Natural killer cell treated with Interleukin-12 subunit alpha and Interleukin-12 subunit beta and Interleukin-15 and Interleukin-18, amount 100 ng/mL, for 72 hours (primary cell): ENCODE data around the gene POU4F2. TPM values are rescaled to one million over a fixed set of nuclear protein-coding genes. Genes with fewer than 3 reads are reported as not detected.

Source experiments
- ATAC-seq, 2 donors: fragments of 150-1000 bp; cut with Tn5 transposase in 1 of 2; sonication (Bioruptor Pico), chemical (Tn5 transposase) in 1 of 2; 2 replicates each; pipeline ENCODE4 v1.10.0; 2021
- DNase-seq: peaks from one replicate; pipeline ENCODE4 v3.0.0; 2022; ENCODE audit warnings: low spot score
- H3K27ac Mint-ChIP-seq, 2 donors: 1 replicate in 1 of 2; 2 replicates in 1 of 2; pipeline ENCODE4 v1.8.0; 2022; ENCODE audit warnings: mixed read lengths in 2 of 2, mild to moderate bottlenecking in 1 of 2, moderate library complexity in 1 of 2
- H3K27me3 Mint-ChIP-seq, 2 donors: 1 replicate in 1 of 2; 2 replicates in 1 of 2; pipeline ENCODE4 v1.8.0; 2022; ENCODE audit warnings: mixed read lengths in 2 of 2
- H3K36me3 Mint-ChIP-seq: one replicate; pipeline ENCODE4 v1.8.0; 2022; ENCODE audit warnings: mixed read lengths
- H3K4me1 Mint-ChIP-seq, 2 donors: 1 replicate in 1 of 2; 2 replicates in 1 of 2; pipeline ENCODE4 v1.8.0; 2022; ENCODE audit warnings: low read depth in 2 of 2, mixed read lengths in 2 of 2, mild to moderate bottlenecking in 1 of 2
- H3K4me3 Mint-ChIP-seq: one replicate; pipeline ENCODE4 v1.8.0; 2022; ENCODE audit warnings: mixed read lengths
- H3K9me3 Mint-ChIP-seq: 2 replicates; pipeline ENCODE4 v1.8.0; 2022; ENCODE audit warnings: mixed read lengths
- total RNA-seq, 2 donors: library from RNA; stranded (reverse); gene quantifications; one replicate each; pipeline ENCODE4 v1.2.3, GENCODE V29; 2022

Gene POU4F2, protein sequence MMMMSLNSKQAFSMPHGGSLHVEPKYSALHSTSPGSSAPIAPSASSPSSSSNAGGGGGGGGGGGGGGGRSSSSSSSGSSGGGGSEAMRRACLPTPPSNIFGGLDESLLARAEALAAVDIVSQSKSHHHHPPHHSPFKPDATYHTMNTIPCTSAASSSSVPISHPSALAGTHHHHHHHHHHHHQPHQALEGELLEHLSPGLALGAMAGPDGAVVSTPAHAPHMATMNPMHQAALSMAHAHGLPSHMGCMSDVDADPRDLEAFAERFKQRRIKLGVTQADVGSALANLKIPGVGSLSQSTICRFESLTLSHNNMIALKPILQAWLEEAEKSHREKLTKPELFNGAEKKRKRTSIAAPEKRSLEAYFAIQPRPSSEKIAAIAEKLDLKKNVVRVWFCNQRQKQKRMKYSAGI
- not detected for total RNA-seq

DNA sequence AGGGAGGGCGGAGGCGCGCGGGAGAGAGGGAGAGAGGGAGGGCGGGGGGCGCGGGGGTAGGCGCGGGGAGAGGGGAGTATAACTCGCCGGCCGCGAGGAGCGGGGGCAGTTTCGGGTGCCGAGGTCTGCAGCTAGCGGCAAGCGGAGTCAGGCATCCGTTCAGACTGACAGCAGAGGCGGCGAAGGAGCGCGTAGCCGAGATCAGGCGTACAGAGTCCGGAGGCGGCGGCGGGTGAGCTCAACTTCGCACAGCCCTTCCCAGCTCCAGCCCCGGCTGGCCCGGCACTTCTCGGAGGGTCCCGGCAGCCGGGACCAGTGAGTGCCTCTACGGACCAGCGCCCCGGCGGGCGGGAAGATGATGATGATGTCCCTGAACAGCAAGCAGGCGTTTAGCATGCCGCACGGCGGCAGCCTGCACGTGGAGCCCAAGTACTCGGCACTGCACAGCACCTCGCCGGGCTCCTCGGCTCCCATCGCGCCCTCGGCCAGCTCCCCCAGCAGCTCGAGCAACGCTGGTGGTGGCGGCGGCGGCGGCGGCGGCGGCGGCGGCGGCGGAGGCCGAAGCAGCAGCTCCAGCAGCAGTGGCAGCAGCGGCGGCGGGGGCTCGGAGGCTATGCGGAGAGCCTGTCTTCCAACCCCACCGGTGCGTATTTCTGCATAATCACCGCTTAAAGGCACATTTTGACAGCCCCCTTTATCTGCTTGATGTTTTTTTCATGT lies at the start of gene POU4F2:
Gene POU4F2, plus strand, starts transcription at position 108 of the 720 bp plus-strand sequence. Its CDS starts 248 bp downstream, at position 356.
- DNase-seq (peak; percentile 60), ATAC-seq (peak; percentile 40 to 58)
- H3K9me3 Mint-ChIP-seq: no peaks in the 10 kb centered on the region
- peaks cover 6% of the 10 kb centered on the region for H3K36me3 Mint-ChIP-seq
- H3K4me3 Mint-ChIP-seq: peak within 1 kb of the TSS; percentile 47
- peaks cover 10 to 12% of the 10 kb centered on the region in 2 donors for H3K4me1 Mint-ChIP-seq
- no peak within 1 kb of the TSS for H3K27ac Mint-ChIP-seq
- peaks cover 51 to 88% of the 10 kb centered on the region in 2 donors for H3K27me3 Mint-ChIP-seq

DNA sequence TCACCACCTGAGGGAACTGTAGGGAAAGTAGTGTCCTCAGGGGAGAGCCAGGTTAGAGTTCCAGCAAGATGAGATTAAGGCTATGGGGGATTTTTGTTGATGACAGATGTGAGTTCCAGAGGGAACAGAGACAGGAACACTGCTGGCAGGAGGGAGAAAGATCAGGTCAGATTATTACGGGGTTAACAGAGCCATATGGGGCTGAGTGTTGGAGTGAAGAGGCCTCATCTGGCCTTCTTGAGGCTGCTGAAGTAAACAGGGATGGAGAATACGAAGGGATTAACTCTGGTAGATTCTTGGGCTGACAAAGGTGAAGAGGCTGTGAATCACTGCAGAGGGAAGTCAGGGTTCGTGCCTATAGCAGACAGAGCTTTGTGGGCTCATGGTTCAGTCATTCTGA lies 47.9 kb upstream of the POU4F2 start:
- Mint-ChIP-seq H3K4me1 (no peaks in the 10 kb centered on the region), H3K36me3 (peaks cover 4% of the 10 kb centered on the region), H3K4me3 (no peak overlapping the region), H3K9me3 (peaks cover 16% of the 10 kb centered on the region), H3K27me3 (peaks cover 7 to 22% of the 10 kb centered on the region in 2 donors), H3K27ac (no peak overlapping the region)
- DNase-seq (no peak), ATAC-seq (no peak)

DNA sequence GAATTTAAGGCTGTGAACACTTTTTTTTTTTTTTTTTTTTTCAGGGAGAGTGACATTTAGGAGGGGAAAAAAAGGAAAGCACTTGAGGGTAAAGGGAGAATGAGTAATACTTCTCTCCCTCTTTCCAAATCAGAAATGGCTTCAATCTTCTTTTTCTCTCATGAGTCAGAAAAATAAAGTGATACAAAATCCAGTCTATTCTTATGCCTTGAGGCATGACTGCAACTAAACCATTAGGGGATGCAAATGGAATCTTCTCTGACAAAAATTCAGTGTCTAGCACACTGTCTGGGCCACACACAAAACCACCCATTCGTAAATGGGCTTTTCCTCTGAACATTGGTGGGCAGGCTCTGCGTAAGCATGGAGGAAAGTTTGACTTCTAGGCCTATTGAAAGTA lies 46.7 kb upstream of the POU4F2 start:
- no peak overlapping the region for H3K27ac Mint-ChIP-seq
- H3K9me3 Mint-ChIP-seq: peaks cover 13% of the 10 kb centered on the region
- DNase-seq (no peak), ATAC-seq (no peak)
- H3K4me1 Mint-ChIP-seq: no peaks in the 10 kb centered on the region
- H3K36me3 Mint-ChIP-seq: peaks cover 4% of the 10 kb centered on the region
- peaks cover 2 to 15% of the 10 kb centered on the region in 2 donors for H3K27me3 Mint-ChIP-seq
- H3K4me3 Mint-ChIP-seq: no peak overlapping the region

DNA sequence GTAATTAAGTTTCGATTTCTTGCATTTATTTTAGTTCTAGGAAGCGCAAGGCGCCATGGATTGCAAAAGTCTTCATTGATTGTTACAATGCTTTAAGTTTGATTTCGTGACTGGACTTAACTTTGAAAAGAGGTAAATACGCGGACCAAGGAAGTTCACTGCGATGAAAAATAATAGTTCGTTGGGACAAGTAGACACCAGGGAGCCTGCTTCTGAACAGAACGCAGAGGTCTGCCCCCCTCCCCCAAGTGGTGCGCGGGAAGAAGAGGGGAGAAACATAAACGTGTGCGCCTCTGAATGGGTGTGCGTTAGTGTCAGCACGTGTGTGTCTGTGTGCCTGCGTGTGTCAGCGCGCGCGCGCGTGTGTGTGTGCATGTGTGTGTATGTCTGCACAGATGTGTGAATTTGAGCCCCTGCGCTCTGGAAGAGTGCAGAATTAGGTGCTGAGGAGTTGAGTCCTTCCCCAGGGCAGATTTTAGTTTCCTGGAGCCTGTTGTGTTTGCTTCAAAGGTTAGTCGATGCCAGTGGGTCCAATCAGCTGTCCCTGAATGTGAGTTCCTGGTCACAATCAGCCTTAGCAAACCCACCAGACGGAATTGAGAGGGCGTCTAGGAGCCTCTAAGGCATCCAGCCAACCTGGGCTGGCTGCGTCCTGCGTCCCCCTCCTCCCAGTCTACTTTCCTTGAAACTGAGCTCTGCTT lies 5.8 kb upstream of the POU4F2 start:
- Mint-ChIP-seq H3K36me3 (peaks cover 10% of the 10 kb centered on the region), H3K9me3 (peaks cover 4% of the 10 kb centered on the region), H3K4me1 (peaks cover 5 to 7% of the 10 kb centered on the region in 2 donors), H3K4me3 (no peak overlapping the region), H3K27ac (no peak overlapping the region), H3K27me3 (peaks cover 64 to 79% of the 10 kb centered on the region in 2 donors)
- no peak for ATAC-seq
- no peak for DNase-seq

DNA sequence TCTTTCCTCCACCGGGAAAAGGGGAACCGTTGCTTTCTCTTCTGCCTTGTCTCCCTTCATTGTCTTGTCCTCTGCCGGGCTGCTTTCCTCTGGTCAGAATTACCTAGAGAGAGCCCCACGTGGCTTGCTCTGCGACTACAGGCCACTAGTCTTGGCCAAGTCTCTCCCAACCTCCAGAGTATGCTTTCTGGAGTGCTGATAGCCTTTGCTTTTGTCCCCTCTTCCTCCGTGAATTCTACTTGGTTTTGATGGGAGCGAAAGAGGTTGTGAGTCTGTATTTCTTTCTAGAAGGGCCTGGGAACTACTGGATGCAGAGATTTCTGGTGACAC lies 5.3 kb upstream of the POU4F2 start:
- ATAC-seq (no peak), DNase-seq (no peak)
- H3K4me1 Mint-ChIP-seq: peaks cover 5 to 7% of the 10 kb centered on the region in 2 donors
- peaks cover 10% of the 10 kb centered on the region for H3K36me3 Mint-ChIP-seq
- H3K27ac Mint-ChIP-seq: no peak overlapping the region
- no peak overlapping the region for H3K4me3 Mint-ChIP-seq
- H3K27me3 Mint-ChIP-seq: peaks cover 59 to 79% of the 10 kb centered on the region in 2 donors
- peaks cover 4% of the 10 kb centered on the region for H3K9me3 Mint-ChIP-seq

DNA sequence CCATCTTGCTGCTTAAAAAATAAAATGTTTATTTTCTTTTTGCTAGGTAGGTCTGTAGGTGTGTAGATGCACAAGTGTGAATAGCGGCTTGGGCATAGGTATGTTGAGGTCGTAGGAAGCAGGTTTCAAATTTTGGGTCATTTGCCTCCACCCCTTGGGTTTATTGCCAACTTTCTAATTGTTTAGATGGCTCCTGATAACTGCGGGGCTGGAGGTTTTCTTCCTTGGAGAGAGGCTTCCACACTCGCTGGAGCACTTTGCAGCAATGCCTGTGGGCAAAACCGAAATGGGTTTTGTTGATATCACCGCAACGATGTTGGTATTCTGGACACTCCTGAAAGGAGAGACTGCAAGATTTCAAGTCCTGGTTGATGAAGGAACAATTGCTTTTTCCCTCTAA lies 3.9 kb upstream of the POU4F2 start:
- Mint-ChIP-seq H3K27ac (no peak overlapping the region), H3K36me3 (peaks cover 10% of the 10 kb centered on the region), H3K27me3 (peaks cover 54 to 75% of the 10 kb centered on the region in 2 donors), H3K4me3 (no peak overlapping the region), H3K9me3 (no peaks in the 10 kb centered on the region), H3K4me1 (peaks cover 10 to 12% of the 10 kb centered on the region in 2 donors)
- ATAC-seq (no peak), DNase-seq (no peak)

DNA sequence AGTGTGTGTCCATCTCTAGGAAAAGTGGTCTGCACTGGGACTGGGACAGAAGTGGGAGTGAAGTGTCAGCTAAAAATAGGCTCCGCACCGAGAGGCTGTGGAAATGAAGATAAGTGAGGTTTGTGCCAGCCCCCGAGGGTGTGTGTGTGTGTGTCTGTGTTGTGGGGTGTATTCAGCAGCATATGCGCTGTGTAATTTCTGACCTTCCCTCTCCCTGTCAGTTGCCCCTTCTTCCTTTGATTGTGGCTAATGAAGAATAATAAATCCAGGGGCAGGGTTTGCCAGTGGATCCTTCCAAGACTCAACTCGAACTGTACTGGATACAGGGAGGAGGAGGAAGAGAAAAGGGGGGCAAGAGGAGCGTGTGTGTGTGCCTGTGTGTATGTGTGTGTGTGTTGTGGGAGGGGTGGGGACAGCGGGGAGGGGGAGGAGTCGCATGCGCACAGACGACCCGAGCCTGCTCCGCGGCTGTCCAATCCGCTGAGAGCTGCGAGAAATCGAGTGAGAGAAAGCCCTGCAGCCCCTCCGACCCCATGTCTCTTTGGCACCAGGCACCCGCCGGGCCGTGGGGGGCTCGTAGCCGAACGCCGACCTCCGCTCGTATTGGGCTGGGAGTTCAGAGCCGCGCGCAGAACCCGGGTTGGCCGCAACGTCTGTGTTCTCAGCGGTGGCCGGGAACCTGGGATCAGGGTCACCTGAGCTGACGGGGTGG lies 916 bp upstream of the POU4F2 start:
- no peak for ATAC-seq
- peaks cover 10 to 12% of the 10 kb centered on the region in 2 donors for H3K4me1 Mint-ChIP-seq
- peaks cover 6% of the 10 kb centered on the region for H3K36me3 Mint-ChIP-seq
- no peaks in the 10 kb centered on the region for H3K9me3 Mint-ChIP-seq
- H3K4me3 Mint-ChIP-seq: peak overlapping the region; percentile 47
- DNase-seq: no peak
- H3K27ac Mint-ChIP-seq: no peak overlapping the region
- peaks cover 53 to 88% of the 10 kb centered on the region in 2 donors for H3K27me3 Mint-ChIP-seq

DNA sequence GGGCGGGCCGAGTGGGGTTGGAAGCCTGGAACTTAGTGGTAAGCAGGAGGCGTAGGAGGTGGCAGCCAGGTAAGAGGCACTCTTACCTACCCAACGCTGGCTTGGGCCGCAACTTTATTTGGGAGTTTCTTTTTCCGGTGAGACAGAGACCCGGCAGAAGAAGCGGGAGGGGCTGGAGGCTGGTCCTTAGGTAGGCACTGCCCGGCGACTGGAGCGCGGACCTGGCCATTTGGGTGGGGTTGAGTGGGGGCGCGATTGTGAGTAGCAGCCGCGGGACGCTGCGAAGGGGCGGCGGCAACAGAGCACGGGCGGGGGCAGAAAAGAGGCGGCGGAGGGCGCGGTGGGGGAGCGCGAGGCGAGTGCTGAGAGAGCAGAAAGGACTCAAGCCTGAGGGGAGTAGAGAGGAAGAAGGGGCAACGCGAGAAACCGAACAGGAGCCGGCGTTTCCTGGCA lies 334 bp upstream of the POU4F2 start:
- H3K27ac Mint-ChIP-seq: no peak overlapping the region
- DNase-seq (no peak), ATAC-seq (no peak)
- peaks cover 54 to 88% of the 10 kb centered on the region in 2 donors for H3K27me3 Mint-ChIP-seq
- H3K36me3 Mint-ChIP-seq: peaks cover 6% of the 10 kb centered on the region
- no peaks in the 10 kb centered on the region for H3K9me3 Mint-ChIP-seq
- peaks cover 10 to 12% of the 10 kb centered on the region in 2 donors for H3K4me1 Mint-ChIP-seq
- H3K4me3 Mint-ChIP-seq: no peak overlapping the region

DNA sequence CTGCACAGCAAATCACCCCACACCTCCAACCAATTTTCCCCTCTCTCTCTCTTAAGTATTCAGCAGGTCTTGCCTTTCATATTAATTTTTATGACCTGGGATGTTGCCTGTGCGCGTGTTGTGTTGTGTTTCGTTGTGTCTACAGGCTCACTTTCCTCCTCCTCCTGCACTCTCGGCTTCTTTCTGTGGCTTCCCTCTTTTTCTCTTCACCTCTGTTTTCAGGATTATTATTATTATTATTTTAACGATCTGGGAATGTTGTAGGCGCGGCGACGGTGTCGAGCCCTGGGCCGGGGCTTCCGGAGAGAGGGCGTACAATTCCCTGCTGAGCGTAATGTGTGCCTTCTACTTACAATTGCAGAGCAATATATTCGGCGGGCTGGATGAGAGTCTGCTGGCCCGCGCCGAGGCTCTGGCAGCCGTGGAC lies 826 bp downstream of the POU4F2 start:
- no peak for DNase-seq
- peaks cover 10 to 12% of the 10 kb centered on the region in 2 donors for H3K4me1 Mint-ChIP-seq
- H3K27ac Mint-ChIP-seq: no peak overlapping the region
- H3K27me3 Mint-ChIP-seq: peaks cover 54 to 93% of the 10 kb centered on the region in 2 donors
- ATAC-seq: no peak
- H3K9me3 Mint-ChIP-seq: no peaks in the 10 kb centered on the region
- H3K4me3 Mint-ChIP-seq: peak overlapping the region; percentile 26
- H3K36me3 Mint-ChIP-seq: peaks cover 6% of the 10 kb centered on the region

DNA sequence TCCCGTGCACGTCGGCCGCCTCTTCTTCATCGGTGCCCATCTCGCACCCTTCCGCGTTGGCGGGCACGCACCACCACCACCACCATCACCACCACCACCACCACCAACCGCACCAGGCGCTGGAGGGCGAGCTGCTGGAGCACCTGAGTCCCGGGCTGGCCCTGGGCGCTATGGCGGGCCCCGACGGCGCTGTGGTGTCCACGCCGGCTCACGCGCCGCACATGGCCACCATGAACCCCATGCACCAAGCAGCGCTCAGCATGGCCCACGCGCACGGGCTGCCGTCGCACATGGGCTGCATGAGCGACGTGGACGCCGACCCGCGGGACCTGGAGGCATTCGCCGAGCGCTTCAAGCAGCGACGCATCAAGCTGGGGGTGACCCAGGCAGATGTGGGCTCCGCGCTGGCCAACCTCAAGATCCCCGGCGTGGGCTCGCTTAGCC lies 1.4 kb downstream of the POU4F2 start:
- DNase-seq (no peak), ATAC-seq (no peak)
- peaks cover 57 to 94% of the 10 kb centered on the region in 2 donors for H3K27me3 Mint-ChIP-seq
- peaks cover 6% of the 10 kb centered on the region for H3K36me3 Mint-ChIP-seq
- H3K4me1 Mint-ChIP-seq: peaks cover 10 to 12% of the 10 kb centered on the region in 2 donors
- no peaks in the 10 kb centered on the region for H3K9me3 Mint-ChIP-seq
- H3K4me3 Mint-ChIP-seq: no peak overlapping the region
- no peak overlapping the region for H3K27ac Mint-ChIP-seq

DNA sequence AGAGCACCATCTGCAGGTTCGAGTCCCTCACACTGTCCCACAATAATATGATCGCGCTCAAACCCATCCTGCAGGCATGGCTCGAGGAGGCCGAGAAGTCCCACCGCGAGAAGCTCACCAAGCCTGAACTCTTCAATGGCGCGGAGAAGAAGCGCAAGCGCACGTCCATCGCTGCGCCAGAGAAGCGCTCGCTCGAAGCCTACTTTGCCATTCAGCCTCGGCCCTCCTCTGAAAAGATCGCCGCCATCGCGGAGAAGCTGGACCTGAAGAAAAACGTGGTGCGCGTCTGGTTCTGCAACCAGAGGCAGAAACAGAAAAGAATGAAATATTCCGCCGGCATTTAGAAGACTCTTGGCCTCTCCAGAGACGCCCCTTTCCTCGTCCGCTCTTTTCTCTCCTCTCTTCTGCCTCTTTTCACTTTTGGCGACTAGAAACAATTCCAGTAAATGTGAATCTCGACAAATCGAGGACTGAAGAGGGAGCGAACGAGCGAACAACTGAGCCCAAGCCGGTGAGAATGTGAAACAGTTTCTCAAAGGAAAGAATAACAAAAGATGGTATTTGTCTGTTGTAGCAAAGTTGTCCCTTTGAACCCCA lies 1.9 kb downstream of the POU4F2 start:
- Mint-ChIP-seq H3K9me3 (no peaks in the 10 kb centered on the region), H3K4me3 (no peak overlapping the region), H3K4me1 (peaks cover 10 to 12% of the 10 kb centered on the region in 2 donors), H3K36me3 (peaks cover 6% of the 10 kb centered on the region), H3K27ac (no peak overlapping the region), H3K27me3 (peaks cover 56 to 94% of the 10 kb centered on the region in 2 donors)
- no peak for ATAC-seq
- DNase-seq: no peak

DNA sequence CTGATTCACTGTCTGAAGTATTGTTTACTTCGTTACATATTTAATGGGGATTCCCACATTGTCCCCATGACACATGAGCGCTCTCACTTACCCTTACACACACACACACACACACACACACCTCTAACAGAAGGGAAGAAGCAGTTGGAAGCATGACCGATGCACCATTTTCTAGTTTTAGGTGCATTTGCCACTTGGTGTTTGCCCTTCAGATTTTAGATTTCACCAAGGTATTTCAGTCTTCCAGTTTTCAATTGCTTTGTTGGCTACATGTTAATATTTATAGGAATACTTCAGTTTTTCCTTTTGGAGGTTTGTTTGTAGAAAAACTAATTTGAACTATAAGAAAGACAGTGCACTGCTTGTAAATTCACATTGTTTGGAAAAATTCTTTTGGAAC lies 3.1 kb downstream of the POU4F2 start:
- H3K9me3 Mint-ChIP-seq: no peaks in the 10 kb centered on the region
- peaks cover 62 to 95% of the 10 kb centered on the region in 2 donors for H3K27me3 Mint-ChIP-seq
- peaks cover 6% of the 10 kb centered on the region for H3K36me3 Mint-ChIP-seq
- H3K27ac Mint-ChIP-seq: no peak overlapping the region
- DNase-seq (no peak), ATAC-seq (no peak)
- H3K4me3 Mint-ChIP-seq: no peak overlapping the region
- H3K4me1 Mint-ChIP-seq: peaks cover 10 to 12% of the 10 kb centered on the region in 2 donors
